Cardiac muscle cell (in vitro differentiated cells and primary cell): Measurements from ENCODE around the gene BAHCC1. TPM values are rescaled to one million over a fixed set of nuclear protein-coding genes. Genes with fewer than 3 reads are reported as not detected.
A peak's percentile ranks its signal among the peaks of the same experiment; 100 is the strongest.

Source experiments
- DNase-seq, 2 donors: peaks; one replicate each; pipeline versions ENCODE4 v3.0.0 to v3.0.0-alpha.2; 2010 to 2017; ENCODE audit warnings: low read depth in 1 of 2, low spot score in 1 of 2
- H3K27ac ChIP-seq: fragments of 200-600 bp; sonication (generic); 2 replicates; pipeline ENCODE4 v1.5.1; 2016
- H3K27me3 ChIP-seq: fragments of 200-600 bp; sonication (generic); 2 replicates; pipeline ENCODE4 v1.6.0; 2016; ENCODE audit warnings: control low read depth
- H3K36me3 ChIP-seq: fragments of 200-600 bp; sonication (generic); 2 replicates; pipeline ENCODE4 v1.5.1; 2016; ENCODE audit warnings: control low read depth
- H3K4me1 ChIP-seq: fragments of 200-600 bp; sonication (generic); 2 replicates; pipeline ENCODE4 v1.8.1; 2017; ENCODE audit warnings: low read depth, mild to moderate bottlenecking, mixed run types
- H3K4me3 ChIP-seq: fragments of 200-600 bp; sonication (generic); 2 replicates; pipeline ENCODE4 v1.5.1; 2016; ENCODE audit warnings: mild to moderate bottlenecking
- H3K9me3 ChIP-seq: fragments of 200-600 bp; sonication (generic); 2 replicates; pipeline ENCODE4 v1.5.1; 2017; ENCODE audit warnings: low read depth, mild to moderate bottlenecking, control low read depth
- CTCF ChIP-seq: IDR thresholded peaks from 2 replicates; pipeline ENCODE4 v1.5.1; 2012; ENCODE audit warnings: low read depth, mild to moderate bottlenecking, low read length
- polyA plus RNA-seq: library from polyadenylated mRNA; unstranded; fragments of >200 nt; fragmentation: Nextera tagmentation; extraction: Ambion mirVana; gene quantifications from 2 replicates; pipeline ENCODE4 v1.2.1, GENCODE V29; 2016
- total RNA-seq: library from RNA; depleted of rRNA; stranded (reverse); fragments of >200 nt; gene quantifications from 2 replicates; pipeline ENCODE4 v1.2.3, GENCODE V29; 2016

Gene BAHCC1
- total and polyA plus RNA-seq, 2 experiments from 2014 or later: 20.3 to 47.3 TPM

- no peak for DNase-seq
These were observed 21.4 kb downstream of the BAHCC1 start for GRCh38 chr17:81416612-81417011.

GRCh38 chr17:81417049-81417878, 22.0 kb downstream of the BAHCC1 start:
- TF ChIP-seq CTCF: no peak
- Histone ChIP-seq H3K9me3 (no peaks in the 10 kb centered on the region), H3K4me3 (no peak overlapping the region), H3K27ac (no peak overlapping the region), H3K27me3 (no peaks in the 10 kb centered on the region), H3K36me3 (no peaks in the 10 kb centered on the region), H3K4me1 (peaks cover 8% of the 10 kb centered on the region)
- DNase-seq: peak in 1 of 2 donors; percentile 37

More at GRCh38 chr17:81416612-81417011, 21.4 kb downstream of the BAHCC1 start:
- Histone ChIP-seq H3K27me3 (no peaks in the 10 kb centered on the region), H3K4me3 (no peak overlapping the region), H3K36me3 (no peaks in the 10 kb centered on the region), H3K4me1 (peaks cover 8% of the 10 kb centered on the region), H3K27ac (no peak overlapping the region), H3K9me3 (no peaks in the 10 kb centered on the region)
- no peak for TF ChIP-seq CTCF

- no peak for DNase-seq
- Histone ChIP-seq H3K4me3 (no peak overlapping the region), H3K27ac (no peak overlapping the region), H3K9me3 (no peaks in the 10 kb centered on the region), H3K4me1 (peaks cover 14% of the 10 kb centered on the region), H3K36me3 (no peaks in the 10 kb centered on the region), H3K27me3 (no peaks in the 10 kb centered on the region)
- no peak for TF ChIP-seq CTCF
These were observed 22.8 kb downstream of the BAHCC1 start for GRCh38 chr17:81417879-81418709.

GRCh38 chr17:81418710-81419318, 23.6 kb downstream of the BAHCC1 start:
- no peaks in the 10 kb centered on the region for H3K36me3 ChIP-seq
- no peak overlapping the region for H3K27ac ChIP-seq
- no peak overlapping the region for H3K4me3 ChIP-seq
- no peaks in the 10 kb centered on the region for H3K27me3 ChIP-seq
- DNase-seq: no peak
- TF ChIP-seq CTCF: no peak
- H3K4me1 ChIP-seq: peaks cover 15% of the 10 kb centered on the region
- no peaks in the 10 kb centered on the region for H3K9me3 ChIP-seq

- TF ChIP-seq CTCF: no peak
- H3K4me1 ChIP-seq: peaks cover 15% of the 10 kb centered on the region
- H3K27ac ChIP-seq: no peak overlapping the region
- H3K27me3 ChIP-seq: no peaks in the 10 kb centered on the region
- peak; percentile 73 to 99 for DNase-seq
- no peak overlapping the region for H3K4me3 ChIP-seq
- H3K36me3 ChIP-seq: no peaks in the 10 kb centered on the region
- no peaks in the 10 kb centered on the region for H3K9me3 ChIP-seq
These were observed 24.1 kb downstream of the BAHCC1 start for GRCh38 chr17:81419319-81419885.
